Stomach (tissue), 4 donors: ENCODE measurements around the gene TRIO.

ENCODE experiments used
- CTCF ChIP-seq, 7 experiments: fragments of 450-650 bp in 4 of 7; fragments of 200-600 bp in 3 of 7; sonication (generic) in 3 of 7; IDR thresholded peaks; one replicate each; pipeline ENCODE4 v1.5.1; 2016 to 2019; ENCODE audit warnings: antibody characterized with exemption in 7 of 7, control low read depth in 2 of 7, mild to moderate bottlenecking in 1 of 7
- EP300 ChIP-seq: sonication (generic); formaldehyde crosslinking; IDR thresholded peaks from one replicate; pipeline ENCODE4 v1.6.1; 2017; ENCODE audit warnings: antibody characterized with exemption
- POLR2A ChIP-seq, 4 donors: fragments of 450-650 bp; IDR thresholded peaks; one replicate each; pipeline ENCODE4 v1.6.1; 2016; ENCODE audit warnings: antibody characterized with exemption in 4 of 4, control low read depth in 2 of 4, mild to moderate bottlenecking in 1 of 4, moderate library complexity in 1 of 4
- POLR2AphosphoS5 ChIP-seq, 3 donors: sonication (generic); formaldehyde crosslinking; IDR thresholded peaks; one replicate each; pipeline ENCODE4 v1.6.1; 2016; ENCODE audit warnings: antibody characterized with exemption in 3 of 3

GRCh38 chr5:14506661-14507060 is 363.5 kb downstream of the TRIO start:
- TF ChIP-seq POLR2A (IDR thresholded peaks at IDR 0.05) (no peak), CTCF (IDR thresholded peaks at IDR 0.05) (no peak), POLR2AphosphoS5 (IDR thresholded peaks at IDR 0.05) (no peak), EP300 (no peak)
